Endothelial cell (in vitro differentiated cells): ENCODE results near the gene NCK2. TPM values are rescaled to one million over a fixed set of nuclear protein-coding genes. Genes with fewer than 3 reads are reported as not detected.

ENCODE experiments used
- DNase-seq: peaks from one replicate; pipeline ENCODE4 v3.0.0; 2021; ENCODE audit warnings: low spot score
- H3K27ac Mint-ChIP-seq: one replicate; pipeline ENCODE4 v1.8.0; 2021; ENCODE audit warnings: mixed read lengths, inconsistent platforms; ENCODE audit not compliant: unreplicated experiment
- H3K27me3 Mint-ChIP-seq: one replicate; pipeline ENCODE4 v1.8.0; 2021; ENCODE audit warnings: mild to moderate bottlenecking, moderate library complexity, mixed read lengths, inconsistent platforms; ENCODE audit not compliant: unreplicated experiment
- H3K36me3 Mint-ChIP-seq: one replicate; pipeline ENCODE4 v1.8.0; 2021; ENCODE audit warnings: mild to moderate bottlenecking, low read depth, mixed read lengths, inconsistent platforms; ENCODE audit not compliant: unreplicated experiment
- H3K4me1 Mint-ChIP-seq: one replicate; pipeline ENCODE4 v1.8.0; 2021; ENCODE audit warnings: mild to moderate bottlenecking, mixed read lengths, inconsistent platforms; ENCODE audit not compliant: unreplicated experiment
- H3K4me3 Mint-ChIP-seq: one replicate; pipeline ENCODE4 v1.8.0; 2021; ENCODE audit warnings: mild to moderate bottlenecking, mixed read lengths, inconsistent platforms; ENCODE audit not compliant: unreplicated experiment
- H3K9me3 Mint-ChIP-seq: one replicate; pipeline ENCODE4 v1.8.0; 2021; ENCODE audit warnings: mixed read lengths, inconsistent platforms; ENCODE audit not compliant: unreplicated experiment
- total RNA-seq: library from RNA; stranded (reverse); fragmentation: NEBNext Ultra II Directional; extraction: Animal tissue kit (Norgen Biotek cat#: 25700); gene quantifications from one replicate; pipeline ENCODE4 v1.2.1, GENCODE V29; 2021; ENCODE audit not compliant: unreplicated experiment
- TF ChIP-seq, protein P1 (sequence below): fragments of 200-600 bp; sonication (generic); IDR thresholded peaks from one replicate; pipeline ENCODE4 v1.5.0; 2021; ENCODE audit warnings: antibody characterized with exemption; ENCODE audit not compliant: unreplicated experiment

Gene NCK2
- total RNA-seq, 1 donor from 2014 or later = 93.7 TPM

DNA sequence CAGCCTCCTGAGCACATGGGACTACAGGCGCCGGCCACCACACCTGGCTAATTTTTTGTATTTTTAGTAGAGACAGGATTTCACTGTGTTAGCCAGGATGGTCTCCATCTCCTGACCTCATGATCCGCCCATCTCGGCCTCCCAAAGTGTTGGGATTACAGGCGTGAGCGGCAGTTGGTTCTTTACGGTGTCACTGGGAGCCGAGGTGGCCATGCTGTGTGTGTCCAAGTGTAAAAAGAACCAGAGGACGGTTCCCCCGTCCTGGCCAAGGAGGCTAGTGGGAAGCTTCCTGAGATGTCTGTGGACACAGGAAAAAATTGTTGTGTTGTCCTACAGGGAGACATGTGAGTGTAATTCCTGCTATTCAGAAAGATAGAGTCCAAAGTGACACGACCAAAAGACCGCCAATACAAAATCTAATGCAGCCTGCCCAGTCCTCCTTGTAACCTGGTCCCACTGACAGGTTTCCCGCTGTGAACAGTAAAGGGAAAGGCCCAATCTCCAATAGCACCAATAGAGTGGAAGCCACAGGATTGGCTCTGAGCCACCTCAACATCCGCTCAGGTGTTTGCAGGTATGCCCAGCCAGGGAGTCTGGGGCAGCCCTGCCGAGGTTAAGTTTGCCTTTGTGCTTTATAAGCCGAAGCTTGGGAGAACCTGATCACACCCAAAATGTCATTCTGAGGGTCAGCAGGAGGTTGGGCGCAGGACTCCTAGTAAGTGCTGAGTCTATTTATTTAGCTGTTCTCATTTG, 40.6 kb downstream of the NCK2 start:
- Mint-ChIP-seq H3K36me3 (peaks cover 14% of the 10 kb centered on the region), H3K4me1 (peaks cover 69% of the 10 kb centered on the region), H3K27me3 (no peaks in the 10 kb centered on the region), H3K27ac (no peak overlapping the region), H3K9me3 (no peaks in the 10 kb centered on the region), H3K4me3 (no peak overlapping the region)
- TF ChIP-seq, protein P1, sequence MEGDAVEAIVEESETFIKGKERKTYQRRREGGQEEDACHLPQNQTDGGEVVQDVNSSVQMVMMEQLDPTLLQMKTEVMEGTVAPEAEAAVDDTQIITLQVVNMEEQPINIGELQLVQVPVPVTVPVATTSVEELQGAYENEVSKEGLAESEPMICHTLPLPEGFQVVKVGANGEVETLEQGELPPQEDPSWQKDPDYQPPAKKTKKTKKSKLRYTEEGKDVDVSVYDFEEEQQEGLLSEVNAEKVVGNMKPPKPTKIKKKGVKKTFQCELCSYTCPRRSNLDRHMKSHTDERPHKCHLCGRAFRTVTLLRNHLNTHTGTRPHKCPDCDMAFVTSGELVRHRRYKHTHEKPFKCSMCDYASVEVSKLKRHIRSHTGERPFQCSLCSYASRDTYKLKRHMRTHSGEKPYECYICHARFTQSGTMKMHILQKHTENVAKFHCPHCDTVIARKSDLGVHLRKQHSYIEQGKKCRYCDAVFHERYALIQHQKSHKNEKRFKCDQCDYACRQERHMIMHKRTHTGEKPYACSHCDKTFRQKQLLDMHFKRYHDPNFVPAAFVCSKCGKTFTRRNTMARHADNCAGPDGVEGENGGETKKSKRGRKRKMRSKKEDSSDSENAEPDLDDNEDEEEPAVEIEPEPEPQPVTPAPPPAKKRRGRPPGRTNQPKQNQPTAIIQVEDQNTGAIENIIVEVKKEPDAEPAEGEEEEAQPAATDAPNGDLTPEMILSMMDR = no peak
- no peak for DNase-seq

DNA sequence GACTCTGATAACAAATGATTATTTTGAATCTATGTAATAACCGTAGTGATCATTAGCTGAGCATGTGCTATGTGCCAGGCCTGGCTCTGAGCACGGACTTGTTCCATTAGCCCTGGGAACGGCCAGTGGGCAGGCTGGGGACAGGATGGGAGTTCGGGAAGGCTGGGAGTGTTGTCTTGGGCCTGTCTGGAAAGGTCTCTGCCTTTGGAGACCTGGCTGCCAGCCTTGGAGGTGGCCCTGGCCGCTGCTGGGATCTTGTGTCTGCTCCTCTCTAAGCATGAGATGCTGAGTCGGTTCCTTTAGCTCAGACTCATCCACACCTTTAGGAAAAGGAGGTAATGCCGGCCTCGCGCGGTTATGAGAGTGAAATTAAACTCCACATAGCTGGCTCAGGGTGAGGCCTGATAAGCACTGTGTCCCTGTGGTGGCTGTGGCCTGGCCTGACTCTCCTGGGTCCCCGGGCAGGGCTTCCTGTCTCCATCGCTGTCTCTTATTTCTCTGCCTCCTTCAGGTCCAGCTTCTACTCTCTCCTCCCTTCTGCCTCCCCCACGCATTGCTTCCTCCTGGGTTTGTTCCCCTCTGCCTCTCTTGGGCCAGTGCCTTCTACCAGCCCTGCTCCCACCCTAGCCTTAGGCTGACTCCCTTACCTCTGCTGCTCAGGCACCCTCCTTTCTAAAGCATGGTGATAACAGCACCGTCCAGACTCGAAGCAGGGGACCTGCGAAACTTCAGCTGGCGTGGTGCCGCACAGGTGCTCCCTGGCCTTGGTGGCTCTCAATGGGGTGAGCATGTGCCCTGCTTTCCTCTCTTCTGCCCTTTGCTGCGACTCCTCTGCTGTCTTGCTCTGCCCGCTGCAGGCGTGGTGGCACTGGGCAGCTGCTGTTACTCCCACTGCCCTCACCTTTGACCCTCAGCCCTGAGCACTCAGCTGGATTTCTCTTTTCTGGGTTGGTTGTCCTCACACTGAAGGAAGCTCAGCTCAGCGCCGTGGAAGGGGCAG, 41.8 kb downstream of the NCK2 start:
- H3K9me3 Mint-ChIP-seq = no peaks in the 10 kb centered on the region
- H3K27me3 Mint-ChIP-seq = no peaks in the 10 kb centered on the region
- H3K27ac Mint-ChIP-seq = no peak overlapping the region
- peaks cover 15% of the 10 kb centered on the region for H3K36me3 Mint-ChIP-seq
- H3K4me3 Mint-ChIP-seq = no peak overlapping the region
- peaks cover 62% of the 10 kb centered on the region for H3K4me1 Mint-ChIP-seq
- DNase-seq = no peak
- TF ChIP-seq, protein P1 = no peak

DNA sequence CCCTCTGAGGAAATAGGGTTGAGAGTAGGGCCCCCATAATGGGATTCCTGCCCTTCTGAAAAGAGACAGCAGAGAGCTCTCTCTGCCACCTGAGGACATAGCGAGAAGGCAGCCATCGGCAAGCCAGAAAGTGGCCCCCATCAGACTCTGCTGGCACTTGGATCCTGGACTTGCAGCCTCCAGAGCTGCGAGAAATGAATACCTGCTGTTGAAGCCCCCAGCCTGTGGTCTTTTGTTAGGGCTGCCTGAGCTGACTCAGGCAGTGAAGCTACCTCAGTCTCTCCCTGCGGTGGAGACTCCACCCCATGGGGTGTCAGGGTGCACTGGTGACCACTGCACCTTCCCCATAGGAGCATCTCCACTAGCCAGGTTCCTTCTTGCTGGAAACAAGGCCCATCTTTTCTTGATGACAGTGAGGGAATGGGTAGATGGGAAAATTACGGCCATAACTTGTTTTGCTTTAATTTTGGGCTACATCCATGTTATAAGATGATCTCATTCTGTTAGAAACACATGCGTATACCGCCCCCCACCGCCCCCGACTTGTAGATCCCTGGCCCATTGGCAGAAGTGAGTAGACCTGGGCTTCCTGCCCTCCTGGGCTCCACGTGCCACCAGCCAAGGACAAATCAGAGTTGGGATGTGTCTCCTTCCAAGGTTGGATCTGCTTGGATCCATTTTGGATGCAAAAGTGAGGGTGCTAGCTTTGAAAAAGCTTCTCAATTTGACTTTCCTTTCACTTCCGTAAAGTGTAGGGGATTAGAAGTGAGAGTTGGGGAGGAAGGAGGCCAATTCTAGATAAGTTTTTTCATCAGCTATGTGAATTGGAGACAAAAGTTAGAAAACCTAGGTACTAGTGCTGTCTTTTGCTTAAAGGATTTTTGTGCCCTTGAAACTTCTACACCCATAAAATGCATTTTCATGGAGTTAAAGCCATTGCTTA, 42.9 kb downstream of the NCK2 start:
- Mint-ChIP-seq H3K27ac (no peak overlapping the region), H3K4me3 (no peak overlapping the region), H3K27me3 (no peaks in the 10 kb centered on the region), H3K9me3 (no peaks in the 10 kb centered on the region), H3K36me3 (peaks cover 12% of the 10 kb centered on the region), H3K4me1 (peaks cover 59% of the 10 kb centered on the region)
- no peak for DNase-seq
- TF ChIP-seq, protein P1 = no peak

DNA sequence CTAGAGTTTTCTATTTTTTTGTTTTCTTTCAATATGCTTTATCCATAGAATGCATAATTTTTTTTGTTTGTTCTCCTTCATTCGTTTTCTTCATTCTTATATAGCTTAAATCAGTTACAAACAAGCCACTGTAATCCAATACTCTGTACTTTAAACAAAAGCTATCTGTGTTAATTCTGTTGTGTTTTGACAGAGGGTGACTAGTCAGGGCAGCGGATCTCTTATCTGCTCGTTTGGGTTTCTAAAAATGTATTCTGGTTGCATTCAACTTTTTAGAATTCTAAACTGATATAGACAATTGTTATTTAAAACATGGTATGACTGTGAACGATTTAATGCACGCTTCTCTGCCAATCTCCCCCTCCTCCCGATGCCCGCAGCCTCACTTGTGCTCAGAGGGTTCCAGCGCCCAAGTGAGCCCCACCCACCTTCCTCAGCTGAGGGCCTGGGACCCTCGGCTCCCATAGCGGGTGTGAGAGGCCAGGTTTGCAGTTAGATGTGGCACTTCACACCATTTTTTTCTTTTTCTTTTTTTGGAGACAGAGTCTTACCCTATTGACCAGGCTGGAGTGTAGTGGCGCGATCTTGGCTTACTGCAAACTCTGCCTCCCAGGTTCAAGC, 44.1 kb downstream of the NCK2 start:
- Mint-ChIP-seq H3K4me1 (peaks cover 58% of the 10 kb centered on the region), H3K27ac (no peak overlapping the region), H3K9me3 (no peaks in the 10 kb centered on the region), H3K36me3 (peaks cover 12% of the 10 kb centered on the region), H3K27me3 (peaks cover 4% of the 10 kb centered on the region), H3K4me3 (no peak overlapping the region)
- no peak for DNase-seq
- TF ChIP-seq, protein P1 = no peak
